Esophagus squamous epithelium (tissue), 4 donors: ENCODE measurements around the gene MAOB.

Experiments
- POLR2A ChIP-seq, 4 donors: fragments of 450-650 bp; IDR thresholded peaks; one replicate each; pipeline ENCODE4 v1.6.1; 2017; ENCODE audit warnings: antibody characterized with exemption in 4 of 4, mild to moderate bottlenecking in 4 of 4, moderate library complexity in 3 of 4
- TF ChIP-seq, protein P1 (sequence below), 6 experiments: fragments of 450-650 bp in 4 of 6; fragments of 200-600 bp in 2 of 6; sonication (generic) in 2 of 6; IDR thresholded peaks; one replicate each; pipeline ENCODE4 v1.5.1; 2016 to 2019; ENCODE audit warnings: antibody characterized with exemption in 6 of 6, mild to moderate bottlenecking in 4 of 6, moderate library complexity in 4 of 6

DNA sequence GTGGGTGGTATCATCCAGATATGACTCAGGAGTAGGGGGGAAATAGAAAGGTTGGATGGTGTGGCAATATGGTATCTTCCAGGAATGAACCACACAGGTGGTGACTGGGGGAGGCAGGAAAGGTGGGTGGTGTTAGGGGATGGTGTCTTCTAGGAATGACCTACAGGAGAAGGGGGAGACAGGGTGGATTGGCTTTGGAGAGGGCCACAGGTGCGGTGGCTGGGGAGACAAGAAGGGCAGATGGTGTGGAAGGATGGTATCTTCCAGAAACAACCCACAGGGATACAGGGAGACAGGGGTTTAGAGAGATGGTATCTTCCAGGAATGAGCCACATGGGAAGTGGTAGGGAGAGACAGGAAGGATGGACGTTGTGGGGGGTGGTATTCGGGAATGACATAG, 162.2 kb downstream of the MAOB start:
- TF ChIP-seq, protein P1, sequence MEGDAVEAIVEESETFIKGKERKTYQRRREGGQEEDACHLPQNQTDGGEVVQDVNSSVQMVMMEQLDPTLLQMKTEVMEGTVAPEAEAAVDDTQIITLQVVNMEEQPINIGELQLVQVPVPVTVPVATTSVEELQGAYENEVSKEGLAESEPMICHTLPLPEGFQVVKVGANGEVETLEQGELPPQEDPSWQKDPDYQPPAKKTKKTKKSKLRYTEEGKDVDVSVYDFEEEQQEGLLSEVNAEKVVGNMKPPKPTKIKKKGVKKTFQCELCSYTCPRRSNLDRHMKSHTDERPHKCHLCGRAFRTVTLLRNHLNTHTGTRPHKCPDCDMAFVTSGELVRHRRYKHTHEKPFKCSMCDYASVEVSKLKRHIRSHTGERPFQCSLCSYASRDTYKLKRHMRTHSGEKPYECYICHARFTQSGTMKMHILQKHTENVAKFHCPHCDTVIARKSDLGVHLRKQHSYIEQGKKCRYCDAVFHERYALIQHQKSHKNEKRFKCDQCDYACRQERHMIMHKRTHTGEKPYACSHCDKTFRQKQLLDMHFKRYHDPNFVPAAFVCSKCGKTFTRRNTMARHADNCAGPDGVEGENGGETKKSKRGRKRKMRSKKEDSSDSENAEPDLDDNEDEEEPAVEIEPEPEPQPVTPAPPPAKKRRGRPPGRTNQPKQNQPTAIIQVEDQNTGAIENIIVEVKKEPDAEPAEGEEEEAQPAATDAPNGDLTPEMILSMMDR (IDR thresholded peaks at IDR 0.05), result no peak
- TF ChIP-seq POLR2A (IDR thresholded peaks at IDR 0.05), result no peak
